Measurements from ENCODE around the gene LRCH3.
"Not testable (repeated sequence)": the region's sequence is repeated elsewhere in the genome, so short reads cannot be mapped to it uniquely, and the experiment has no call there.

LRCH3 gene

DNA sequence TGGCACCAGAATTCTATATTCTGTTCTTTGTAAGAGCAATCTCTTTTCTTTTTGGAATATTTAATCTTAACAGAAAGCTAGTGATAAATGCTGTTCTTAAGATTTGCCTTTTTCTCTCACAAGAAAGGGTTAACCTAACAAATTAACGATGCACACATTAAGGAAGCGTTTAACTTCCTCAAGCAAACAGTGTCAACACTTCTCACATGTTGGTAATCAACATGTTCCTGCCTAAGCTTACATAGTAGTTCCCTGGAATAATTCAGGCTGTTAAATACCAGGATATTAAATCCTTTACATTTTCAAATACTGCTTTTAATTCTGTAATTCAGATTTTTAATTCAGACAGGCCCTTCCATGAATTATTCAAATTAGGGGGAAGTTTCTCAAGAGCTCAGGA, 91.5 kb downstream of the LRCH3 start:
- no peak for DNase-seq (ENCODE audit: low read depth in 2 of 2)

- DNase-seq (ENCODE audit: low read depth in 2 of 2): no peak
Measured at GRCh38 chr3:197883541-197883940, 92.5 kb downstream of the LRCH3 start.

DNA sequence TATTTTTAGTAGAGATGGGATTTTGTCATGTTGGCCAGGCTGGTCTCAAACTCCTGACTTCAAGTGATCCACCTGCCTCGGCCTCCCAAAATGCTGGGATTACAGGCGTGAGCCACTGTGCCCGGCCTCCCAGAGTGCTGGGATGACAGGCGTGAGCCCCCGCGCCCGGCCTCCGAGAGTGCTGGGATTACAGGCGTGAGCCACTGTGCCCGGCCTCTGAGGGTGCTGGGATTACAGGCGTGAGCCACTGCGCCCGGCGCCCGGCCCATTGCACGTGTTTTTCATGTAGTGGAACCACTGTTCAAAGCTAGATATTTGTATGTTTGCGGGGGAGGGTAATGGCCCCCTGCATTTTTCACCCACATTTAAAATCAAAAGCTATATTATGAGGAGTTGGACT, 93.3 kb downstream of the LRCH3 start:
- DNase-seq (ENCODE audit: low read depth in 2 of 2): not testable (repeated sequence)

- DNase-seq (ENCODE audit: low read depth in 2 of 2): not testable (repeated sequence)
Measured at GRCh38 chr3:197886052-197886451, 95.0 kb downstream of the LRCH3 start.

GRCh38 chr3:197887430-197888053, 96.5 kb downstream of the LRCH3 start:
- not testable (repeated sequence) for DNase-seq (ENCODE audit: low read depth in 2 of 2)

- no peak for DNase-seq (ENCODE audit: low read depth in 2 of 2)
Measured at GRCh38 chr3:197888511-197888910, 97.5 kb downstream of the LRCH3 start.

GRCh38 chr3:197889204-197889930, 98.3 kb downstream of the LRCH3 start:
- no peak for DNase-seq (ENCODE audit: low read depth in 2 of 2)

- no peak for DNase-seq (ENCODE audit: low read depth in 2 of 2)
Measured at GRCh38 chr3:197890693-197891092, 99.6 kb downstream of the LRCH3 start.

DNA sequence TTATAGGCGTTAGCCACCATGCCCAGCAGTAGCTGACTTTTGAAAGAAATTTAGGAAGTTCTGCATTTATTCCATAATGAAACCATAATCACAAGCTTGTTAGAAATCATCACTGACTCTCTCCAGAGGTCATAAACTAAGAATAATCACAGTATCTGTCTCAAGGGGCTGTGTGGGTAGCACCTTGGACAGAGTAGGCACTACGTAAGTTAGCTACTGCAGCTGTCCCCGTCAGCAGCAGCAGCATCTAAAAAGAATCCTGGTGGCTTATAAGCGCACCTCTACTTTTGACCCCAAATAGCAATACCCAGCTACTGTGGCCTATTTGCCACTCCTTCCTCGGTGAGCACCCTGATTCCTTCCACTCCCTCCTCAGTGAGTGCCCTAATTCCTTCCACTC, 101.1 kb downstream of the LRCH3 start:
- no peak for DNase-seq (ENCODE audit: low read depth in 2 of 2)

DNA sequence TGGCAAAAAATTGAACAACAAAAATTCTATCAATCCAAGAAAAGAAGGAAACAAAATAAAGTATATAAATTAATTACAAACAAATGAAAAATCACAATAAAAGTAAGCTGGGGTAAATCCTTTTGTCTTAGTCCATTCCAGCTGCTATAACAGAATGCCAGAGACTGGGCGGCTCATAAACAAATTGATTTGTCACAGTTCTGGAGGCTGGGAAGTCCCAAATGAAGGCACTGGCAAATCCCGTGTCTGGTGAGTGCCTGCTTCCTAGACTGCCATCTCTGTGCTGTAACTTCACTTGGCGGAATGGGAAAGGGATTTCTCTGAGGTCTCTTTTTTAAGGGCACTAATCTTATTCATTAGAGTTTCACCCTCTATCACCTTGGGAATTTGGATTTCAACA, 105.4 kb downstream of the LRCH3 start:
- no peak for DNase-seq (ENCODE audit: low read depth in 2 of 2)

DNA sequence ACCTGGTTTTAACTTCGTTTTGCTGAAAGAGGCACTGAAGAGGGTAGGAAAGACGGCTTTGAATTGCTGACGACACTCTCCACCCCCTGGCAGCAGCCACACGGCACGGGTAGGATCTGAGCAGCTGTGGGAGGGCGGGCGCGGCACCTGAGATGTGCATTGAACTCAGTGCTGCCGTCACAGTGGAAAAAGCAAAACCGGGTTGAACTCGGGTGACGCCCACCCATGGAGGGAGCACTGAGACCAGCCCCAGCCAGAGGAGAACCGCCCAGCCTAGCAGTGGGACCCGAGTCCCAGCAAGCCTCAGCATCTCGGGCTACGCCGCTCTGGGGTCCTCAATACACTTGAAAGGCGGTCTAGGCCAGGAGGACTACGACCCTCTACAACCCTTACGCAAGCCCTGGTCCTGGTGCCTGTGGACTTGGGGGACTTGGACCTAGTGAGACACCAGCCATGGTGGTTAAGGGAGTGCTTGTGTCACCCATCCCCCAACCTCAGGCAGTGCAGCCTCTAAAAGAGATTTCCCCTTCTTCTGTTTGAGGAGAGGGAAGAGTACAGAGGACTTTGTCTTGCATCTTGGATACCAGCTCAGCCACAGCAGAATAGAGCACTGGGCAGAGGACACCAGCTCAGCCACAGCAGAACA, 108.9 kb downstream of the LRCH3 start:
- DNase-seq (ENCODE audit: low read depth in 2 of 2): no peak

DNA sequence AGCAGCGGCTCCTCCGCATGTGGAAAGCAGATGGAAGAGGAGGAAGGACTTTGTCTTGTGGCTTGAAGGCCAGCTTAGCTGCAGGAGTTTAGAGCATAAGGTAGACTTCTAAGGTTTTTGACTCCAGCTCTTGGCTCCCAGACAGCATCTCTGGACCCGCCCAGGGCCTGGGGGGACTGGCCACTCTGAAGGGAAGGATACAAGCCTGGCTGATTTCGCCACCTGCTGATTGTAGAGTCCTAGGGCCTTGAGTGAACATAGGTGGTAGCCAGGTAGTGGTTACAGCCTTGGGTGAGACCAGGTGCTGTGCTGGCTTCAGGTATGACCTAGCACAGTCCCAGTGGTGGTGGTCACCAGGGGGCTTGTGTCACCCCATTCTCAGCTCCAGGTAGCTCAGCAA, 110.6 kb downstream of the LRCH3 start:
- no peak for DNase-seq (ENCODE audit: low read depth in 2 of 2)

DNA sequence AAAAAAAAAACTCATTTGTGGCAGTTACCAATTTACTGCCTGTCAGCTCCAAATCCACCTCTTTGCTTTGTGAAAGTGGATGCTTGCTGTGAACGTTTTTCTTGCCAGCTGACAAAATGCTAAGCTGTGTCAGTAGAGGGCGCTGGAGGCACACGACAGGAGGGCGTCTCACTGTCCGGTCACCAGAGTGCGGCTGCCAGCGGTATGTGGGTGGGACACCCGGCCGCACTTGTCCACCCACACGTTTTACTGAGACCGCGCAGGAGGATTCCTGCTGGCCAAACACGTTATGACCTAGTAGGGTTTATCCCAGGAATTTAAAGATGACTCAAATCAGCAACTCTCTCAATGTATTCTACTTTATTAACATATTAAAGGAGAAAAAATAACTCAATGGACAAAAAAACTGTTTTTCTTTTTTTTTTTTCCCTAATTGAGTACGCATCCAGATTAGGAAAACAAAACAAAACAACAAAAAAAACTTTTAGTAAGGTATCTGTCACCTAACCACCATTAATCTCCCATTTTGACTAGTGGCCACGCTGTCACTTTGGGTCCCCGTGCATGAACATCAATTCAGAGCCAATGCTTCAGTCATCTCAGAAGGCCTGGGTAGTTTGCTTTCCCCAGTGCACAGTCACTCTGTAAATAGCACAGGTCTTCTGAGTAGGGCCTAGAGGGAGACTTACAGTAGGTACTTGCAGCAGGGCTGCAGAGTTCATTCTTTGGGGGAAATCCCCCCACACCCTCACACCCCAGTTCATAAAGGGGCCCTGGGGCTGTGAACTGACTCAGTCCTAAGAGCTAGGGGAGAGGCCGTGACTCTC, 115.2 kb downstream of the LRCH3 start:
- DNase-seq (ENCODE audit: low read depth in 2 of 2): peak; percentile 61 to 74

DNA sequence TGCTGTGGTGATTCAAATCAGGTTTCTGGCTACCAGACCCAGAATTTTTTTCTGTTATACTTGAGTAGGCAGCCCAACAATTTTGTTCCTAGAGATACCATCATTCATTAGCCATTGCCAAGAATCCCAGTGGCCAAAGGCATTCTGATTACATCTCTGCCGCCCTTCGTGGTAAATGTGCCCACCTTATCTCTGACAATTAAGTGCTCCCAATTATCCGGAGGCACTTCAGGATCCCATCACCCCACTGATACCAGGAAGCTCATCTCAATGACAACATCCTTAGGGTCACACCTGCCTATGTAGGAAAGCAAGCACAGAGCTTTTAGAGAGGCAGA, 115.8 kb downstream of the LRCH3 start:
- DNase-seq (ENCODE audit: low read depth in 2 of 2): no peak

DNA sequence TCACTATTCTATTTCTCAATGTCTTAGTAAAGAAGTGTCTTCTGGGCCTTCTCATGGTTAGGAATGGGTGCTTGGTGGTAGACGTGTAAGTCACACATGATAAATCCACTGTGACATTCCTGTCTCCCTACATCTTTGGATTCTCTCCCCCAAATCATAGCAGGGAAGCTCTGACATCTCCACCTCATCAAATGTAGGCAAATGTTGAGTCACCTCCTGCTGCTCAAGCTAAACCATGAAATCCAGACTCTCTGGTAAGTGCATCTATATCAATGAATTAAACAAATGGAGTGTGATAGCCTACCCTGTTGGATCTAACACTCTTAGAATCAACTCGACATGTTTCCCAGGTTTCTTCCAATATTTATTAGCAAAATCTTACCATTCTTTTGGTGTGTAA, 116.1 kb downstream of the LRCH3 start:
- DNase-seq (ENCODE audit: low read depth in 2 of 2): no peak

- not testable (repeated sequence) for DNase-seq (ENCODE audit: low read depth in 2 of 2)
Measured at GRCh38 chr3:197908550-197908949, 117.5 kb downstream of the LRCH3 start.

DNA sequence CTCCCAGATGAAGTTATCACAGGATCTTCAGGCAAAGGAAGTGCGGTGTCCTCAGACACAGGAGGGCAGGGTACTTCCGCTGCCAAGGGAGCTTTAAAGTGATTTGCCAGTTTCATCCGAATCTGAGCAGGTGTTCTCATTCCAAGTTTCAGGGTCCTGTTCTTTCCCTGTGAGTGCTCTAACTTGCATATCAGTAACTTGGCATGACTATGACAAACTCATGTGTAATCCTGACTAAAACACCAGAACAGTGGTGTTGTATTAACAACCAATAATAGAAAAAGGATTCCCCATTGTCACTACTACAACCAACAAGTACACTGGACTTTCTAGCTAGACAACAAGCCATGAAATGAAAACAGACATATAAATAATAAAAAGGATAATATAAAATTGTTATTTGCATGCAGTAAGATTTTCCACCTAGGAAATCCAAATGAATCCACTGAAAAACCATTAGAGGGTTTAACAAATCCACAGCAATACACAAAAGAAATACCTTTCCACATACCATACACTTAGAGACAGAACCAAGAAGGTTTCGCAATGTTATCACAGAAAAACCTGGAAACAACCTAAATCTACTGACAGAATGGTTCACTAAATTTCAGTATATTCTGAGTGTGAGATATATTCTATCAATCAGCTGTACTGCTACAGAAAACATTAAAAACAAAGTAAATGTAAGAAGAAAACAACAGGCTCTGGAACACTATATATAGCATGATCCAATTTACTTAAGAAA, 118.1 kb downstream of the LRCH3 start:
- DNase-seq (ENCODE audit: low read depth in 2 of 2): no peak

DNA sequence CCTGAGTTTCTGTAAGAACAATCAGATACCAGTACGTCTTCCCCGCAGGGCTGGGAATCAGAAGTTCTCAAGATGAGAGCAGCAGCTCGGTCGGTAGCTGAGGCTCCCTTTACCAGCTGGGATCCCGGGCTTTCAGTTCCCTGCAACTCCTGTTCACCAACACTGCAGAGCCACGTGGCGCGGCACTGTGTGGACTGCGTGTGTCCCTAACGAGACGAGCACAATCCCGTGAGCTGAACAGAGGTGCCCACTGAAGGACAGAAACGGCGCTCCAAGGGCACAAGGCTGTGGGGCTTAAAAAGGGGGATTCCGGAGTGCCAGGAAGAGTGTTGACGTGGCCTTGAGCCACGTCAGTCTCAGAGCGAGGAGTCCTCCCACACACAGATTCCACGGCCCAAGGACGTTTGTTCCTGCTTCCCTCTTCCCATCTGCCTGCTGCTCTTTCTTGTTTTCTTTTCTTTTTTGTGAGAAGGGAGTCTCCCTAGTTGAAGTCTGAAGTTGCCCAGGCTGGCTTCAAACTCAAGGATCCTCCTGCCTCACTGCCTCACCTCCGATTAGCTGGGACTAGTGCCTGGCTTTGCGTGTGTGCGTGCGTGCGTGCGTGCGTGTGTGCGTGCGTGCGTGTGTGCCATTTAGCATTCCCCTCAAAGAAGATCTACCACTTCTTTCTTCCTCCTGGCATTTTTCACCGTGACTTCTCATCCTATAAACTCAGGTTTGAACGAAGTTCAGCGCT, 121.9 kb downstream of the LRCH3 start:
- DNase-seq (ENCODE audit: low read depth in 2 of 2): no peak

- DNase-seq (ENCODE audit: low read depth in 2 of 2): no peak
Measured at GRCh38 chr3:197913641-197914380, 122.8 kb downstream of the LRCH3 start.
